Breast epithelium (tissue), 4 donors: ENCODE results near the gene LMOD3. TPM values are rescaled to one million over a fixed set of nuclear protein-coding genes. Genes with fewer than 3 reads are reported as not detected.

Experiments
- DNase-seq, 2 donors: peaks; one replicate each; pipeline ENCODE4 v3.0.0-alpha.2; 2019; ENCODE audit warnings: low spot score in 2 of 2
- H3K27ac ChIP-seq, 2 donors: fragments of 200-600 bp; sonication (generic) in 1 of 2; one replicate each; pipeline ENCODE4 v1.5.1; 2016 to 2019; ENCODE audit warnings: mild to moderate bottlenecking in 1 of 2
- H3K27me3 ChIP-seq, 2 donors: fragments of 200-600 bp; sonication (generic) in 1 of 2; one replicate each; pipeline versions ENCODE4 v1.5.1 to v1.6.0; 2017 to 2019; ENCODE audit warnings: control low read depth in 1 of 2, mild to moderate bottlenecking in 1 of 2
- H3K36me3 ChIP-seq: fragments of 200-600 bp; one replicate; pipeline ENCODE4 v1.5.1; 2019
- H3K4me1 ChIP-seq, 2 donors: fragments of 200-600 bp; sonication (generic); one replicate each; pipeline ENCODE4 v1.5.1; 2016 to 2019; ENCODE audit warnings: control low read depth in 1 of 2
- H3K4me3 ChIP-seq, 3 donors: fragments of 200-600 bp; sonication (generic); 1 replicate in 2 of 3; 2 replicates in 1 of 3; pipeline ENCODE4 v1.5.1; 2016 to 2019; ENCODE audit warnings: mild to moderate bottlenecking in 3 of 3, moderate library complexity in 2 of 3
- H3K9me3 ChIP-seq, 2 donors: fragments of 200-600 bp; sonication (generic) in 1 of 2; one replicate each; pipeline ENCODE4 v1.5.1; 2016 to 2019; ENCODE audit warnings: control low read depth in 1 of 2
- CTCF ChIP-seq, 3 donors: fragments of 450-650 bp; IDR thresholded peaks; one replicate each; pipeline ENCODE4 v1.5.1; 2016 to 2017; ENCODE audit warnings: antibody characterized with exemption in 3 of 3, mild to moderate bottlenecking in 3 of 3, moderate library complexity in 3 of 3
- POLR2A ChIP-seq: fragments of 450-650 bp; IDR thresholded peaks from one replicate; pipeline ENCODE4 v1.6.1; 2016; ENCODE audit warnings: antibody characterized with exemption, mild to moderate bottlenecking, moderate library complexity
- POLR2AphosphoS5 ChIP-seq, 3 donors: sonication (generic); formaldehyde crosslinking; IDR thresholded peaks; one replicate each; pipeline ENCODE4 v1.6.1; 2017; ENCODE audit warnings: antibody characterized with exemption in 3 of 3
- intact Hi-C: fragments of 100-400 bp; cut with DNase I; formaldehyde crosslinking; loops from one replicate; pipeline ENCODE4 v1.15.1; 2023; ENCODE audit warnings: low total_unique reads
- total RNA-seq, 3 donors: library from RNA; depleted of rRNA; stranded (reverse); fragments of >200 nt; gene quantifications; one replicate each; pipeline ENCODE4 v1.1.0, GENCODE V29; 2016

Gene LMOD3
- total RNA-seq, 3 donors from 2014 or later = not detected

DNA sequence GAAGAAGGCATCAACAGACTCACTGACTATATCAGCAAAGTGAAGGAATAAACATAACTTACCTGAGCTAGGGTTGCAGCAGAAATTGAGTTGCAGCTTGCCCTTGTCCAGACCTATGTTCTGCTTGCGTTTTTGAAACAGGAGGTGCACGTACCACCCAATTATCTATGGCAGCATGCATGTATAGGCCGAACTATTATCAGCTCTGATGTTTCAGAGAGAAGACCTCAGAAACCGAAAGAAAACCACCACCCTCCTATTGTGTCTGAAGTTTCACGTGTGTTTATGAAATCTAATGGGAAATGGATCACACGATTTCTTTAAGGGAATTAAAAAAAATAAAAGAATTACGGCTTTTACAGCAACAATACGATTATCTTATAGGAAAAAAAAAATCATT is 17.8 kb downstream of the LMOD3 start:
- no peak overlapping the region for H3K4me3 ChIP-seq
- no peak overlapping the region for H3K27ac ChIP-seq
- no peaks in the 10 kb centered on the region for H3K9me3 ChIP-seq
- TF ChIP-seq CTCF (IDR thresholded peaks at IDR 0.05) (no peak), POLR2AphosphoS5 (IDR thresholded peaks at IDR 0.05) (no peak), POLR2A (no peak)
- no peaks in the 10 kb centered on the region for H3K27me3 ChIP-seq
- intact Hi-C loops = no loop called here
- H3K36me3 ChIP-seq = peaks cover 6% of the 10 kb centered on the region
- no peak for DNase-seq
- H3K4me1 ChIP-seq = no peaks in the 10 kb centered on the region

- H3K27ac ChIP-seq = no peak overlapping the region
- H3K36me3 ChIP-seq = peaks cover 6% of the 10 kb centered on the region
- intact Hi-C loops = no loop called here
- H3K4me1 ChIP-seq = no peaks in the 10 kb centered on the region
- no peak for DNase-seq
- TF ChIP-seq POLR2A (no peak), POLR2AphosphoS5 (IDR thresholded peaks at IDR 0.05) (no peak), CTCF (IDR thresholded peaks at IDR 0.05) (no peak)
- H3K27me3 ChIP-seq = no peaks in the 10 kb centered on the region
- H3K4me3 ChIP-seq = no peak overlapping the region
- H3K9me3 ChIP-seq = no peaks in the 10 kb centered on the region
Observed at GRCh38 chr3:69103123-69103522, 19.3 kb downstream of the LMOD3 start.

DNA sequence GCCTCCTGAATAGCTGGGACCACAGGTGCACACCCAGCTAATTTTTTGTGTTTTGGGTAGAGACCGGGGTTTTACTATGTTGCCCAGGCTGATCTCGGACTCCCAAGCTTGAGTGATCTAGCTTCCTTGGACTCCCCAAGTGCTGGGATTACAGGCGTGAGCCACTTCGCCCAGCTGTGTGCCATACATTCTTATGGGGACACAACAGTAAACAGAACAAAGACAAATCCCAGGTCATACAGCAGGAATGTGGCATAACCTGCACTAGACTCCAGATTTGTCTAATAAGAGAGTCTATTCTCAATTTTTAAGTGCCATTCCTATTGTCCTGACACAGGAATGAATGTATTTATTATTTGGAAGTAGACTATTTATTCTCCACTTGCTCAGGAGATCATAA is 20.0 kb downstream of the LMOD3 start:
- Histone ChIP-seq H3K4me1 (peaks cover 0 to 3% of the 10 kb centered on the region in 2 donors), H3K9me3 (no peaks in the 10 kb centered on the region), H3K27me3 (no peaks in the 10 kb centered on the region), H3K4me3 (no peak overlapping the region), H3K27ac (peak overlapping the region in 1 of 2 donors; percentile 50), H3K36me3 (peaks cover 6% of the 10 kb centered on the region)
- intact Hi-C loops = no loop called here
- no peak for DNase-seq
- TF ChIP-seq POLR2A (no peak), CTCF (IDR thresholded peaks at IDR 0.05) (no peak), POLR2AphosphoS5 (IDR thresholded peaks at IDR 0.05) (no peak)

- Histone ChIP-seq H3K36me3 (peaks cover 6% of the 10 kb centered on the region), H3K9me3 (no peaks in the 10 kb centered on the region), H3K4me1 (peaks cover 0 to 18% of the 10 kb centered on the region in 2 donors), H3K4me3 (no peak overlapping the region), H3K27ac (peak overlapping the region; percentile 28 to 48), H3K27me3 (no peaks in the 10 kb centered on the region)
- DNase-seq = no peak
- intact Hi-C loops = no loop called here
- no peak for TF ChIP-seq POLR2AphosphoS5 (IDR thresholded peaks at IDR 0.05)
- TF ChIP-seq CTCF (IDR thresholded peaks at IDR 0.05) = no peak
- no peak for TF ChIP-seq POLR2A
Observed at GRCh38 chr3:69099576-69099975, 22.8 kb downstream of the LMOD3 start.

DNA sequence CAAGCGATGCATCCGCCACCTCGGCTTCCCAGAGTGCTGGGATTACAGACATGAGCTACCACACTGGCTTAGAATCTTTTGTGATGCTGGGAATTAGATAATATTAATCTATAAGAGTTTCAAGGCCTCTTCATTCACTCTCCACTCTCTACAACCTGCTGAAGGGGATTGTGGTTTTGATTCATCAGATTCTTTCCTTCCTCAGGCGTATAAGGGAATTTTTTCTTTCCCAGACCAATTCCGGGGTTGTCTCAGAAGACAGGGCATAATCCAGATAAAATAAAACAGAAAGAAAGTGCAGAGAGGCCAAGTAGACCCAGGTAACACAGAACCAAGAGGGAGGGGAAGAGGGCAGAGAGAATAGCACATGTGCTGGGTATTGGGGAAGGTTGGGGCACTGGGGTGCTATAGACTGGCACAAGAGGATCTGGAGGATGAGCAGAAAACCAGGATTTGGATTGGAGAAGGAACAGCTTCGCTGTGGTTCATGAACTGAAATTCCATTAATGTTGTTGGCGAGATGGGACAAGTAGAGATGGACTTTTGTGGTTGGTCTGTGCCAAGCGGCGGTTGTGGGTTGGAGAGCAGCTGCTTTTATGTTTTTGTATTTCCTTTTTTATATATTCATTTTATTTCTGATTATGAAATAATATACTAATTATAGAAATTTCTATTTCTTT is 24.8 kb downstream of the LMOD3 start:
- TF ChIP-seq POLR2A (no peak), POLR2AphosphoS5 (IDR thresholded peaks at IDR 0.05) (no peak), CTCF (IDR thresholded peaks at IDR 0.05) (peak in 1 of 3 donors; percentile 9)
- Histone ChIP-seq H3K27ac (peak overlapping the region; percentile 75 to 92), H3K27me3 (no peaks in the 10 kb centered on the region), H3K4me1 (peaks cover 4 to 35% of the 10 kb centered on the region in 2 donors), H3K4me3 (no peak overlapping the region), H3K9me3 (no peaks in the 10 kb centered on the region), H3K36me3 (no peaks in the 10 kb centered on the region)
- DNase-seq = peak in 1 of 2 donors; percentile 77
- intact Hi-C loops = no loop called here
